Mammary epithelial cell (primary cell): ENCODE measurements around the gene FSTL3.

Experiments used
- CTCF ChIP-seq, 2 donors: IDR thresholded peaks in 1 of 2; conservative IDR thresholded peaks in 1 of 2; 2 replicates each; pipeline ENCODE4 v1.5.1; 2011 to 2012; ENCODE audit warnings: inconsistent platforms in 2 of 2, low read length in 2 of 2, mild to moderate bottlenecking in 2 of 2, control low read depth in 1 of 2, low read depth in 1 of 2; ENCODE audit not compliant: insufficient read depth in 1 of 2; ENCODE audit errors: extremely low read depth in 1 of 2
- EZH2 ChIP-seq: IDR thresholded peaks from 2 replicates; pipeline ENCODE4 v1.6.1; 2012; ENCODE audit warnings: low read length, inconsistent platforms, borderline replicate concordance

- TF ChIP-seq CTCF (conservative IDR thresholded peaks at IDR 0.05 in 1 of 2, IDR thresholded peaks at IDR 0.05 in 1 of 2; ENCODE audit: extremely low read depth in 1 of 2, insufficient read depth in 1 of 2, low read depth in 1 of 2, low read length in 2 of 2): no peak
- TF ChIP-seq EZH2: no peak
Measured at GRCh38 chr19:632579-633067, 43.6 kb upstream of the FSTL3 start.
